Activated naive CD8-positive, alpha-beta T cell treated with anti-CD3 and anti-CD28 coated beads, Interleukin-2, amount 50 U/mL, for 16 hours (primary cell): Measurements from ENCODE around the gene PSAT1.

ENCODE experiments used
- DNase-seq: peaks from one replicate; pipeline ENCODE4 v3.0.0-alpha.2; 2020; ENCODE audit warnings: low read depth, low spot score

Gene PSAT1

GRCh38 chr9:78316166-78316892, 19.4 kb downstream of the PSAT1 start:
- no peak for DNase-seq

- DNase-seq, result no peak
Measured at GRCh38 chr9:78319197-78320029, 22.5 kb downstream of the PSAT1 start.

DNA sequence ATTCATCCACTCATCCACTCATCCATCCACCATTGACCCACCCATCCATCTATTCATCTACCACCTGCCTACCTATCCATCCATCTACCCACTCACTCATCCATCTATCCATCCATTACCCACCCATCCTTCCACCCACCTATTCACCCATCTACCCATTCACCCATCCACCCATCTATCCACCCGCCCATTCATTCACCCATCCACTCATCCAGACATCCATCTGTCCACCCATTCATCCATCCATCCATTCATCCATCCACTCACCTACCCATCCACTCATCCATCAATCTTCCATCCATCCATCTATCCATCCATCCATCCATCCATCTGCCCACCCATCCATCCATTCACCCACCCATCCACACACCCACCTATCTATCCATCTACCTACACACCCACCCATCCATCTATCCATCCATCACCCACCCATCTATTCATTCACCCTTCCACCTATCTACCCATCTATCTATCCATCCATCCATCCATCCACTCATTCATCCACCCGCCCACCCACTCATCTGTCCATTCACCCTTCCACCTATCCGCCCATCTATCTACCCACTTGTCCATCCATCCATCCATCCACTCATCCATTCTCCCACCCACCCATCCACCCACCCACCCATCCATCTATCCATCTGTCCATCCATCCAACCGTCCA, 23.2 kb downstream of the PSAT1 start:
- no peak for DNase-seq

- DNase-seq, result no peak
Measured at GRCh38 chr9:78320875-78321496, 24.1 kb downstream of the PSAT1 start.

GRCh38 chr9:78321505-78321904, 24.6 kb downstream of the PSAT1 start:
- DNase-seq, result no peak

GRCh38 chr9:78324068-78324650, 27.2 kb downstream of the PSAT1 start:
- no peak for DNase-seq

DNA sequence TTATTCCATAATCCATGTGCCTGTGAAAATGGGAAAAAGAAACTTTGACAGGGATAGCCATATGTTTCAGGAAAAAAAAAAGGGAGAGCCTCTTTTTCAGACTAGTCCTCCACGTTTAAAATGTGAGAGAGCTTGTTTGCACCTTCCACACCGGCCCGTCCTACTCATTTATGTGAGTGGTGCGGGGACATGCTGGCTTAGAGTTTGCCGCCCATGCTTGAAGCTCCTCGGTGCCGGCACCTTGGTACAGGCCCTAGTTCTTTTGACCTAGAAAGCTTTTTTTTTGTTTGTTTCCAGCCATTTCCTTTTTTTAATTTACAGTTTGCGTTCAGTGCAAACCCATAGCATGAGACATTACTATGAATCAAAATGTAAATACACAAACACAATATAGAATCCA, 27.8 kb downstream of the PSAT1 start:
- DNase-seq, result no peak

DNA sequence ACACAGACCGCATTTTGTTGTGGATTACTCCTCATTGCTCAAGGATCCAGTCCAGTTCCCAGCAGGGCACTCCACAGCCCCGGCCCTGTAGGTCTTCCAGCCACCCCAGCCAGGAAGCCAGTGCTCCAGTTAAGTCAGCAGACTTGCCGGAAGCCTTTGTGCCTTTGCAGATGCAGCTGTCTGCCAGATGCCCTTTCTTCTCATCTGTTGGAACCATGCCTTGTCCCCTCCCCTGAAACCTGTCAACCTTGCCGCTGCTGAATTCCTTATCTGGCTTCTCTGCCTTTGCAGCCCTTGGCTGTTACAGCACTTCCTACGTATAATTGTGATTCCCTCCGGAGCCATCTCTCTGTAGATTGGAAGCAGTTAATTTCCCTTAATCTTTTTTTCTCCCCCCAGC, 28.4 kb downstream of the PSAT1 start:
- DNase-seq, result no peak

DNA sequence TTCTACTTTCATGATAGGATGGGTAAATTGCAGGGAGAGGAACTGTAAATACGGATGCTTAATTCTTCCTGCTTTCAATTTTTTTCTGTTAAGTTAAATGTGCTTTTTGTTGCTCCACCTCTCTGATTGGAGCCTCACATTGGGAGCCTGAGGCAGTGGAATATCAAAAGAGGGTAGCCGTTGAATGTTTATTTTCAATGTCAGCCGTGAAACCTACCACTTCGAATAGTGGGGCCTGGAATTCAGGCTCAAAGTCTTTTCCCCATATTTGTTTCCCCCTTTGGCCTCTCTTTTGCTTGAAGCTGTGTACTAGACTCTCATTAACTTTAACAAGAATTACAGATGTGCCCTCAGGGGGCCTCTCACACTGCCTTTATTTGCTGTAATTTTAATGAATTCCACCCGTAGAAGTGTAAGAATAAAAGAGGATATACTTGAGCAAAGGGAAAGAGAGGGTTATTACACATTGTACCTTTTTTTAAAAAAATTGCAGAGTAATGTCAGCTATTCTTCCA, 29.0 kb downstream of the PSAT1 start:
- DNase-seq, result no peak

DNA sequence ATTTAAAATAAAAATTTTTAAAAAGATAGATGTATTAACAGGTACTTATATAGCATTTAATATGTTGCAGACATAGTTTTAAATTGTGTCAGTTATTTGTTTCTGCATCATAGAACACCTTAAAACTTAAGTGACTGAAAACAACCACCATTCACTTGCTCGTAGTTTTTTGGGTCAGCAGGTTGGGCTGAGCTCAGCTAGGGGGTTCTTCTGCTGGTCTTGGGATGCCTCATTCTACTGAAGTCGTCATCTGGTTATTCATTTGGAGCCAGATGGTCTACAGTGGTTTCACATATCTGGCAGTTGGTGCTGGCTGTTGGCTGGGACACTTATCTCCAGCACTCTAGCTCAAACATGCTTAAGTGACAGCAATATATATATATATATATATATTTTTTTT, 29.6 kb downstream of the PSAT1 start:
- no peak for DNase-seq

DNA sequence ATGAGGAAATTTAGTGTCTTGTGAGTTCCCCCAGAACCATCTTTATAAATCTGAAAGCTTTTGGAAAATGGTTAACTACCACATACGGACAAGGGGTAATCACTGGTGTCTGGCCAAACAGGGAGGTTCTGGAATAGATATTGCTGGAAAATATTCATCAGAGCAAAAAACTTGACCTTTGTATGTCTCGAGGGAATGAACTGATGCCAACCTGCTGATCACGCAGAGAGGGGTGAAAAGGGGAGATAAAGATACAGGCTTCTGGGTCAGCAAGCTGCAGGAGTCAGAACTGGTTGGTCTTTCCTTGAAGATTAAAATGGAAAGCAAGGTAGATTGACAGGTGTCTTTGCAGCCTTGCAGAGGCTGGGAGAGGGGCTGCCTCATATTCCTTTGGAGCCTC, 35.5 kb downstream of the PSAT1 start:
- DNase-seq, result no peak

GRCh38 chr9:78348848-78349247, 51.9 kb downstream of the PSAT1 start:
- no peak for DNase-seq

GRCh38 chr9:78351816-78352215, 54.9 kb downstream of the PSAT1 start:
- no peak for DNase-seq

DNA sequence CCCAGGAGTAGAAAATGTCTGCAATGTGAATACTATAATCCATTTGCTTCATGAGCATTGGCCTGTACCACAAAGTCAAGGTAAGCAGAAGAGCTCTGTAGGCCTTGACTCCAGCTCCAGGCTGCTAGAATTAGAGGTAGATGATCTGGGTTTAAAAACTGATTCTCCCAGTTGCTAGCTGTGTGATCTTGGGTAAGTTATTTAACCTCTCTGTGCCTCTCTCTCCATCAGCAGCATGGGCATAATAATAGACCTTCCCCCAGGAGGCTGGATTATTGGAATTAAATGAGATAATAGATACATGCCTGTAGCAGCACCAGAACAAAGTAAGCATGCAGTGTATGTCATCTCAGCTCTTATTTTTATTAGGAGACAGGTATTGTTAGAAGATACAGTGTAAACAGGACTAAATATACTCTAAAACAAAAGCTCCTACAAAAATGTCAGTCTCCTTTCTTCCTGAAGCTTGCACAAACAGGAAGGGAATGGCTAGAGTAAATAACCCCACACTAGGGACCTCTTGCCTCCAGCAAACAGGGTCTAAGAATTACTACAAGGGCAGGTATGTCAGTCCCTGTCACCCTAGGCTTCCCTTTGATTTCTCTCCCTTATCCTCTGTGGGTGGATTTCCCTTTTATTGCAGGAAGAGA, 57.5 kb downstream of the PSAT1 start:
- DNase-seq, result no peak

DNA sequence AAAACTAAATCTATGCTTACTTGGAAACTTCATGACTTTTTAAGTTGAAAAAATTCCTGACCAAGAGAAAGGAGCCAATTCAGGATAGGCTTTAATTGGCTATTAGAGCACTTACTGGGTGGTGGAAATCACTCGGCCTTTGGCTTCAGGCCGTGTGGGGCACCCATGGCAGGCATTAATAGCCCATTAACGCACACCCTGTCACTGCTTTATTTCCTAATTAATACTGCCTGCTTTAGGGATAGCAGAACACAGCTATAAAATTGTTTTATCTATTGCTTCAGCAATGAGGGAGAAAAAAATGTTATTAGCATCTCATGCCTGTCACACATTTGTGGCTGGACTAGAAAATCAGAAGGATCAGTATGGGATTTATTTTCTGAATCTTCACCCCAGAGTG, 58.1 kb downstream of the PSAT1 start:
- no peak for DNase-seq

DNA sequence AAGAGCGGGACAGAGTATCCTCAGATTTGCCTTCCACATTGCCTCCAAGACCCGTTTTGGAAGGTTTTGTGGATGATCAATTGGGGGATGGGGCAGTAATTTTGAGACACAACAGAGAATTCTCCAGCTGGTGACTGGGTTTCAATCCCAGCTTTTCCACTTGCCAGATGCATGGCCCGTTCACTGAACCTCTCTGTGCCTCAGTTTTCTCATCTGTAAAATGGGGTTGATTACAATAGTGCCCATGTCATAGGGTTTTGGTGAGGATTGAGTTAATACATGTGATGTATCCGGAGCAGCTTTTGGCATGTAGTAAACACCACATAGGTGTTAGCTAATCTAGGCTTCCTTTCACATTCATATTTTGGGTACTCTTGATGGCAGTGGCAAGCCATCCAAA, 59.7 kb downstream of the PSAT1 start:
- DNase-seq, result no peak

DNA sequence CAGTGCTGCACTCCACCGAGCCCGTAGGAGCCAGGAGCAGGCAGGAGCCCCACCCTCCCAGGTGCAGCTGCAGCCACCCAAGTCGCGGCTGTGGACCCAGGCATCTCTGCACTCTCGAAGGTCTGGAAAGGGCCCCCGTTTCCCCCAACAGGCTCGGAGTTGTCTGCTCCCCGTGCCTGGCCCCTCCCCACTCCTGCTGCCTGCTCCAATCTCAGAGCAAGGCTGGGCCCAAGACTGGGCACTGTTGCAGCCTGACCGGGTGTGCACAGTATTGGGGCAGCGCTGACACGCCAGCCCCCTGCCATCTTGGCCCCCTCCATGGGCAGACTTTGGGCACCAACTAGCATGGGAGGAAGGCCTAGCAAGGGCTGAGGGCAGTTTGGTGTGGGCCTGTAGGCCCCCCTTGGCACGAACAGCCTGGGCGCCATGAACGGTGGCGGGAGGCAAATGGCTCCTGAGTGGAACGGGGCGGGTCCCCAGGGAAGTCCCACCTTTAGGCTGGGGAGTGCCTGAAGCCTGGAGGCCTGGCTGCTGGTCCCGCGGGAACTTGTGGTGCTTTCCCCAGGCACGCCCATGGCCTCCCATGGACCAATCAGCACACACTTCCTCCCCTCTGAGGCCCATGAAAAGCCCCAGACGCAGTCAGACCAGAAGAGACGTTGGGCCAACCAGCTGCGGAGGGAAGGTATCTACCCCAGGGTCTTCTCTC, 60.4 kb downstream of the PSAT1 start:
- no peak for DNase-seq

DNA sequence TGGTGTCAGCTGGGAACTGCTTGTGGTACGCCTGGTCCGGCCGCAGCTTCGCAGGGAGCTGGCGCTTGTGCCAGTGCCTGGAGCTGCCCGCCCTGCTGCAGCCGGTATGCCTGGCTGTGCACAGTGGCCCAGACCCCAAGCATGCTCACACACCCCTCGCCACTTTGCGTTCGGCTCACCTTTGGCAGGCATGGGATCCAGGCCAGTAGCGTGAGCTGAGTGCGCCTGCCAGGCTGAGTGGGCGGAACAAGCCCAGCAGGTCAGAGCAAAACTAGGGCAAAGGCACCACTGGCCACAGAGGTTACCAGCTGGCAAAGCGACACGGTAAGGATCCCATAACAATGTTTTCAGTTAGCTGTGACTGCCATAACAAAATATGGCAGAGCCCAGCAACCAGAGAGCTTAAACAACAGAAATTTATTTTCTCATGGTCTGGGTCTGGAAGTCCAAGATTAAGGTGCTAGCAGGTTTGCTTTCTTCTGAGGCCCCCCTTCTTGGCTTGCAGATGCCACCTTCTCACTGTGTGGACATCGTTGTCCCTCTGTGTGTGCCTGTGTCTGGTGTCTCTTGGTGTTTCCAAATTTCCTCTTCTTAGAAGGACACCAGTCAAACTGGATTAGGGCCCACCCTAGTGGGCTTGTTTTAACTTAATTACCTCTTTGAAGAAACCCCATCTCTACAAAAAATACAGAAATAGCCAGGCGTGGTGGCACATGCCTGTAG, 61.6 kb downstream of the PSAT1 start:
- DNase-seq, result no peak

GRCh38 chr9:78363221-78363620, 66.3 kb downstream of the PSAT1 start:
- no peak for DNase-seq
